Testis (tissue), 2 donors: ENCODE measurements around the gene ZSWIM5.

ENCODE experiments used
- CTCF ChIP-seq, 3 experiments: fragments of 450-650 bp in 2 of 3; fragments of 200-600 bp in 1 of 3; sonication (generic) in 1 of 3; IDR thresholded peaks; one replicate each; pipeline ENCODE4 v1.5.1; 2016 to 2019; ENCODE audit warnings: antibody characterized with exemption in 3 of 3, mild to moderate bottlenecking in 2 of 3, moderate library complexity in 1 of 3
- POLR2A ChIP-seq: fragments of 450-650 bp; IDR thresholded peaks from one replicate; pipeline ENCODE4 v1.6.1; 2017; ENCODE audit warnings: antibody characterized with exemption, mild to moderate bottlenecking, moderate library complexity

GRCh38 chr1:45170151-45170742 is 36.2 kb downstream of the ZSWIM5 start:
- TF ChIP-seq CTCF (IDR thresholded peaks at IDR 0.05) (no peak), POLR2A (no peak)
